ENCODE data around the gene MTERF2. TPM values are rescaled to one million over a fixed set of nuclear protein-coding genes. Genes with fewer than 3 reads are reported as not detected.

Gene MTERF2
- total RNA-seq, 1 experiment from 2014 or later = 10.7 TPM

GRCh38 chr12:107019546-107019945 is 32.6 kb upstream of the MTERF2 start:
- DNase-seq (no peak), ATAC-seq (no peak)
- Histone ChIP-seq H3K36me3 (ENCODE audit: low read depth, low read length) (peaks cover 3% of the 10 kb centered on the region; the same call in 1 of the 2 replicates), H3K9ac (ENCODE audit: low read length) (no peak overlapping the region), H3K4me1 (ENCODE audit: insufficient read depth, low read length) (no peaks in the 10 kb centered on the region), H2AFZ (ENCODE audit: low read length) (no peak overlapping the region), H4K20me1 (ENCODE audit: low read length) (no peaks in the 10 kb centered on the region), H3K4me2 (ENCODE audit: low read length) (no peak overlapping the region), H3K4me3 (ENCODE audit: low read length) (no peak overlapping the region), H3F3A (ENCODE audit: low read length, unreplicated experiment) (no peaks in the 10 kb centered on the region), H3K27ac (ENCODE audit: low read length) (no peak overlapping the region), H3K9me3 (ENCODE audit: low read length) (no peaks in the 10 kb centered on the region), H3K9me2 (replicated peaks; ENCODE audit: low read length) (no peaks in the 10 kb centered on the region), H3K27me3 (ENCODE audit: low read length) (no peaks in the 10 kb centered on the region), H3K79me2 (ENCODE audit: low read length) (0 out of 2 replicates have a peak, but pooled peaks cover 6% of the 10 kb centered on the region)
- TF ChIP-seq CTCF (conservative IDR thresholded peaks at IDR 0.05; ENCODE audit: low read depth, low read length) (no peak), EZH2phosphoT487 (IDR thresholded peaks at IDR 0.05; ENCODE audit: borderline replicate concordance, low read length) (no peak), EZH2 (IDR thresholded peaks at IDR 0.05; ENCODE audit: low read length, unreplicated experiment) (no peak)
- intact Hi-C loops (cut with micrococcal nuclease) = no loop called here
- POLR2A ChIA-PET (ENCODE audit: unreplicated experiment) = no interaction called here
- no TSS peak for BruUV-seq (replicated peaks)
- CTCF ChIA-PET = no interaction called here

DNA sequence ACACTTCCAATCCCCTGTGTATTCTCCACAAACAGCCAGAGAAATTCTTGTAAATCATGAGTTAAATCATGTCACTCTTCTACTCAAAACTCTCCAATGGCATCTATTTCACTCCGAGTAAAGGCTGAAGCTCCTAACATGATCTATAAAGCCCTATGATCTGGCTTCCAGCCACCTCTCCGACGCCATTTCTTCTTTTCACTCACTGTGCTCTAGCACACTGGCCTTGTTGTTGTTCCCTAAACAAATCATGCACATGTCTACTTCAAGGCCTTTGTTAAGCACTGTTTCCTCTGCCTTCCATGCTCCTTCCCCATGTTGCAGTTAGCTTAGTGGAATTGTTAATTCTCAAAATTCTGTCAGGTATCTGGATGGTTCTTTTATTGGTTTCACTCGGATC is 30.1 kb upstream of the MTERF2 start:
- H3F3A ChIP-seq (ENCODE audit: low read length, unreplicated experiment) = no peaks in the 10 kb centered on the region
- H3K4me1 ChIP-seq (ENCODE audit: insufficient read depth, low read length) = no peaks in the 10 kb centered on the region
- no peaks in the 10 kb centered on the region for H3K9me3 ChIP-seq (ENCODE audit: low read length)
- H2AFZ ChIP-seq (ENCODE audit: low read length) = no peak overlapping the region
- H3K27ac ChIP-seq (ENCODE audit: low read length) = no peak overlapping the region
- H3K4me2 ChIP-seq (ENCODE audit: low read length) = no peak overlapping the region
- CTCF ChIA-PET = no interaction called here
- no peak overlapping the region for H3K9ac ChIP-seq (ENCODE audit: low read length)
- peaks cover 3% of the 10 kb centered on the region; the same call in 1 of the 2 replicates for H3K36me3 ChIP-seq (ENCODE audit: low read depth, low read length)
- ATAC-seq = no peak
- H3K27me3 ChIP-seq (ENCODE audit: low read length) = no peaks in the 10 kb centered on the region
- H3K9me2 ChIP-seq (replicated peaks; ENCODE audit: low read length) = no peaks in the 10 kb centered on the region
- no peaks in the 10 kb centered on the region for H4K20me1 ChIP-seq (ENCODE audit: low read length)
- POLR2A ChIA-PET (ENCODE audit: unreplicated experiment) = no interaction called here
- no peaks in the 10 kb centered on the region for H3K79me2 ChIP-seq (ENCODE audit: low read length)
- DNase-seq = no peak
- TF ChIP-seq EZH2phosphoT487 (IDR thresholded peaks at IDR 0.05; ENCODE audit: borderline replicate concordance, low read length) = no peak
- TF ChIP-seq EZH2 (IDR thresholded peaks at IDR 0.05; ENCODE audit: low read length, unreplicated experiment) = no peak
- TF ChIP-seq CTCF (conservative IDR thresholded peaks at IDR 0.05; ENCODE audit: low read depth, low read length) = no peak
- no TSS peak for BruUV-seq (replicated peaks)
- no peak overlapping the region for H3K4me3 ChIP-seq (ENCODE audit: low read length)
- intact Hi-C loops (cut with micrococcal nuclease) = no loop called here

- ATAC-seq = peak; percentile 100
- POLR2A ChIA-PET (ENCODE audit: unreplicated experiment) = interaction anchor here (0.7 kb wide), 1 partner anchor 1508 kb away, joined by 3 read pairs; no protein-coding TSS in a partner anchor
- Histone ChIP-seq H3K9me2 (replicated peaks; ENCODE audit: low read length) (no peaks in the 10 kb centered on the region), H3K27me3 (ENCODE audit: low read length) (no peaks in the 10 kb centered on the region), H3K4me1 (ENCODE audit: insufficient read depth, low read length) (no peaks in the 10 kb centered on the region), H3K36me3 (ENCODE audit: low read depth, low read length) (no peaks in the 10 kb centered on the region), H3K9ac (ENCODE audit: low read length) (no peak overlapping the region), H3K4me2 (ENCODE audit: low read length) (no peak overlapping the region), H3K27ac (ENCODE audit: low read length) (no peak overlapping the region), H3F3A (ENCODE audit: low read length, unreplicated experiment) (no peaks in the 10 kb centered on the region), H3K79me2 (ENCODE audit: low read length) (no peaks in the 10 kb centered on the region), H2AFZ (ENCODE audit: low read length) (no peak overlapping the region), H4K20me1 (ENCODE audit: low read length) (no peaks in the 10 kb centered on the region), H3K9me3 (ENCODE audit: low read length) (no peaks in the 10 kb centered on the region), H3K4me3 (ENCODE audit: low read length) (no peak overlapping the region)
- intact Hi-C loops (cut with micrococcal nuclease) = loop anchor here (1.0 to 5.0 kb wide), 2 partner anchors 43 to 90 kb away; no protein-coding TSS in a partner anchor
- CTCF ChIA-PET = interaction anchor here (0.6 kb wide), 1 partner anchor 90 kb away, joined by 3 read pairs; no protein-coding TSS in a partner anchor
- TF ChIP-seq EZH2 (IDR thresholded peaks at IDR 0.05; ENCODE audit: low read length, unreplicated experiment) = no peak
- no peak for TF ChIP-seq EZH2phosphoT487 (IDR thresholded peaks at IDR 0.05; ENCODE audit: borderline replicate concordance, low read length)
- TF ChIP-seq CTCF (conservative IDR thresholded peaks at IDR 0.05; ENCODE audit: low read depth, low read length) = peak; percentile 81
- no TSS peak for BruUV-seq (replicated peaks)
- DNase-seq = peak; percentile 92
Observed at GRCh38 chr12:107014055-107014454, 27.1 kb upstream of the MTERF2 start.
